Liver (tissue), 9 donors: ENCODE data around the gene C19orf44. TPM values are rescaled to one million over a fixed set of nuclear protein-coding genes. Genes with fewer than 3 reads are reported as not detected.
"Not testable (repeated sequence)": the region's sequence is repeated elsewhere in the genome, so short reads cannot be mapped to it uniquely, and the experiment has no call there.

Source experiments
- DNase-seq: peaks from one replicate; pipeline ENCODE4 v3.0.0-alpha.2; 2017; ENCODE audit warnings: low spot score
- H3K27ac ChIP-seq, 2 donors: one replicate each; pipeline ENCODE4 v1.7.0; 2013; ENCODE audit warnings: inconsistent platforms in 2 of 2, low read length in 2 of 2, control low read depth in 1 of 2, low read depth in 1 of 2, mild to moderate bottlenecking in 1 of 2
- H3K27me3 ChIP-seq, 4 donors: one replicate each; pipeline versions ENCODE4 v1.6.1 to v1.7.0; 2013; ENCODE audit warnings: low read length in 3 of 4, inconsistent platforms in 1 of 4, mild to moderate bottlenecking in 1 of 4, moderate library complexity in 1 of 4; ENCODE audit not compliant: control insufficient read depth in 4 of 4, insufficient read depth in 4 of 4
- H3K36me3 ChIP-seq, 4 donors: one replicate each; pipeline versions ENCODE4 v1.6.1 to v1.7.0; 2013; ENCODE audit warnings: low read length in 3 of 4, mild to moderate bottlenecking in 3 of 4, low read depth in 1 of 4, moderate library complexity in 1 of 4; ENCODE audit not compliant: control insufficient read depth in 4 of 4, insufficient read depth in 3 of 4
- H3K4me1 ChIP-seq, 4 donors: one replicate each; pipeline versions ENCODE4 v1.6.1 to v1.7.0; 2013; ENCODE audit warnings: low read length in 3 of 4, mild to moderate bottlenecking in 3 of 4, moderate library complexity in 1 of 4; ENCODE audit not compliant: control insufficient read depth in 4 of 4, insufficient read depth in 4 of 4
- H3K4me3 ChIP-seq, 3 donors: one replicate each; pipeline versions ENCODE4 v1.6.1 to v1.7.0; 2013; ENCODE audit warnings: low read length in 3 of 3, control low read depth in 1 of 3, low read depth in 1 of 3, mild to moderate bottlenecking in 1 of 3
- H3K9ac ChIP-seq, 2 donors: one replicate each; pipeline ENCODE4 v1.7.0; 2013; ENCODE audit warnings: low read length in 2 of 2, mild to moderate bottlenecking in 2 of 2, moderate library complexity in 2 of 2, control low read depth in 1 of 2, low read depth in 1 of 2
- H3K9me3 ChIP-seq, 4 donors: one replicate each; pipeline versions ENCODE4 v1.6.1 to v1.7.0; 2013; ENCODE audit warnings: low read length in 3 of 4; ENCODE audit not compliant: control insufficient read depth in 4 of 4
- EGR1 ChIP-seq, 2 donors: IDR thresholded peaks; 2 replicates each; pipeline ENCODE4 v1.6.1; 2016 to 2018; ENCODE audit warnings: antibody characterized with exemption in 2 of 2, low read depth in 2 of 2
- FOXA1 ChIP-seq: IDR thresholded peaks from 2 replicates; pipeline ENCODE4 v1.6.1; 2016; ENCODE audit warnings: antibody characterized with exemption
- GABPA ChIP-seq, 2 donors: IDR thresholded peaks in 1 of 2; conservative IDR thresholded peaks in 1 of 2; 2 replicates each; pipeline ENCODE4 v1.6.1; 2016; ENCODE audit warnings: antibody characterized with exemption in 2 of 2, mild to moderate bottlenecking in 1 of 2, moderate library complexity in 1 of 2
- HNF4A ChIP-seq, 2 donors: conservative IDR thresholded peaks; 2 replicates each; pipeline ENCODE4 v1.6.1; 2016; ENCODE audit warnings: antibody characterized with exemption in 2 of 2, mild to moderate bottlenecking in 2 of 2
- HNF4G ChIP-seq: IDR thresholded peaks from 2 replicates; pipeline ENCODE4 v1.6.1; 2016; ENCODE audit warnings: antibody characterized with exemption
- JUND ChIP-seq, 2 donors: IDR thresholded peaks; 2 replicates each; pipeline ENCODE4 v1.6.1; 2016; ENCODE audit warnings: antibody characterized with exemption in 2 of 2
- MAX ChIP-seq: IDR thresholded peaks from 2 replicates; pipeline ENCODE4 v1.6.1; 2016; ENCODE audit warnings: antibody characterized with exemption
- NR2F2 ChIP-seq: IDR thresholded peaks from 2 replicates; pipeline ENCODE4 v1.6.1; 2016; ENCODE audit warnings: antibody characterized with exemption
- RAD21 ChIP-seq, 2 donors: IDR thresholded peaks; 2 replicates each; pipeline ENCODE4 v1.6.1; 2016; ENCODE audit warnings: antibody characterized with exemption in 2 of 2, mild to moderate bottlenecking in 2 of 2
- RXRA ChIP-seq, 2 donors: IDR thresholded peaks; 2 replicates each; pipeline ENCODE4 v1.6.1; 2017 to 2018; ENCODE audit warnings: antibody characterized with exemption in 2 of 2, mild to moderate bottlenecking in 1 of 2
- SP1 ChIP-seq: IDR thresholded peaks from 2 replicates; pipeline ENCODE4 v1.6.1; 2018; ENCODE audit warnings: antibody characterized with exemption, mild to moderate bottlenecking
- TAF1 ChIP-seq: conservative IDR thresholded peaks from 2 replicates; pipeline ENCODE4 v1.6.1; 2016; ENCODE audit warnings: antibody characterized with exemption, mild to moderate bottlenecking
- YY1 ChIP-seq: IDR thresholded peaks from 2 replicates; pipeline ENCODE4 v1.6.1; 2016; ENCODE audit warnings: antibody characterized with exemption, mild to moderate bottlenecking
- ZBTB33 ChIP-seq: IDR thresholded peaks from 2 replicates; pipeline ENCODE4 v1.6.1; 2016; ENCODE audit warnings: antibody characterized with exemption
- WGBS: extraction: QIAGEN DNeasy Blood & Tissue Kit; methylation state at CpG from one replicate; pipeline ENCODE4 v1.1.7; 2013; 5-methylcytosine and 5-hydroxymethylcytosine counted together
- polyA plus RNA-seq, 2 donors: library from polyadenylated mRNA; stranded (reverse) in 1 of 2; unstranded in 1 of 2; fragments of 200-250 nt in 1 of 2; fragments of >200 nt in 1 of 2; fragmentation: Nextera tagmentation in 1 of 2; extraction: Ambion mirVana in 1 of 2; gene quantifications; one replicate each; pipeline versions ENCODE4 v1.2.1 to v1.2.3, GENCODE V29; 2013 to 2015
- total RNA-seq, 2 donors: library from RNA; depleted of rRNA; stranded (reverse); fragments of >200 nt; gene quantifications; one replicate each; pipeline ENCODE4 v1.2.3, GENCODE V29; 2014
- TF ChIP-seq, protein P1 (sequence below): IDR thresholded peaks from 2 replicates; pipeline ENCODE4 v1.6.1; 2016; ENCODE audit warnings: antibody characterized with exemption
- TF ChIP-seq, protein P2 (sequence below): IDR thresholded peaks from 2 replicates; pipeline ENCODE4 v1.6.1; 2016; ENCODE audit warnings: antibody characterized with exemption, mild to moderate bottlenecking
- donor health status: healthy.
- donor health status: healthy.
- donor health status: healthy.
- donor health status: healthy.
- donor health status: healthy.

Gene C19orf44
- total and polyA plus RNA-seq, 4 donors = 0.89 to 3.0 (median 1.3) TPM

GRCh38 chr19:16542045-16542909 is 46.1 kb downstream of the C19orf44 start, which contains the start of gene CHERP:
Gene CHERP (minus strand): TSS chr19:16542437. CDS start chr19:16542378, 59 bp downstream.
- H3K27me3 ChIP-seq = no peaks in the 10 kb centered on the region
- H3K36me3 ChIP-seq = peaks cover 0 to 13% (median 3%) of the 10 kb centered on the region in 4 donors
- H3K4me3 ChIP-seq = peak within 1 kb of the TSS; percentile 91 to 99 (median 99)
- H3K27ac ChIP-seq = peak within 1 kb of the TSS; percentile 91 to 93
- peak within 1 kb of the TSS; percentile 93 to 97 for H3K9ac ChIP-seq
- peaks cover 11 to 47% (median 38%) of the 10 kb centered on the region in 4 donors for H3K4me1 ChIP-seq
- peak; percentile 92 for DNase-seq
- H3K9me3 ChIP-seq = no peaks in the 10 kb centered on the region
- WGBS = under 1% methylated on average over 108 of the region's 108 CpGs
- TF ChIP-seq HNF4A (conservative IDR thresholded peaks at IDR 0.05) (no peak), GABPA (IDR thresholded peaks at IDR 0.05 in 1 of 2, conservative IDR thresholded peaks at IDR 0.05 in 1 of 2) (peak; percentile 84 to 98), ZBTB33 (peak; percentile 98), YY1 (peak; percentile 83), NR2F2 (no peak), RXRA (IDR thresholded peaks at IDR 0.05) (peak in 1 of 2 donors; percentile 14), SP1 (peak; percentile 39), FOXA1 (no peak), HNF4G (no peak), TAF1 (no peak), JUND (IDR thresholded peaks at IDR 0.05) (no peak), RAD21 (IDR thresholded peaks at IDR 0.05) (peak in 1 of 2 donors; percentile 42), MAX (no peak)

- Histone ChIP-seq H3K4me1 (peaks cover 11 to 49% (median 41%) of the 10 kb centered on the region in 4 donors), H3K27me3 (no peaks in the 10 kb centered on the region), H3K9ac (peak overlapping the region; percentile 64 to 97), H3K4me3 (peak overlapping the region; percentile 91 to 99 (median 99)), H3K9me3 (no peaks in the 10 kb centered on the region), H3K27ac (peak overlapping the region; percentile 91 to 93), H3K36me3 (peaks cover 0 to 6% (median 3%) of the 10 kb centered on the region in 4 donors)
- TF ChIP-seq GABPA (IDR thresholded peaks at IDR 0.05 in 1 of 2, conservative IDR thresholded peaks at IDR 0.05 in 1 of 2) (no peak), YY1 (no peak), EGR1 (IDR thresholded peaks at IDR 0.05; ENCODE audit: low read depth in 2 of 2) (no peak), FOXA1 (no peak), ZBTB33 (no peak), RXRA (IDR thresholded peaks at IDR 0.05) (no peak), JUND (IDR thresholded peaks at IDR 0.05) (no peak)
- TF ChIP-seq, protein P1, sequence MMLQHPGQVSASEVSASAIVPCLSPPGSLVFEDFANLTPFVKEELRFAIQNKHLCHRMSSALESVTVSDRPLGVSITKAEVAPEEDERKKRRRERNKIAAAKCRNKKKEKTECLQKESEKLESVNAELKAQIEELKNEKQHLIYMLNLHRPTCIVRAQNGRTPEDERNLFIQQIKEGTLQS = no peak
- TF ChIP-seq, protein P2, sequence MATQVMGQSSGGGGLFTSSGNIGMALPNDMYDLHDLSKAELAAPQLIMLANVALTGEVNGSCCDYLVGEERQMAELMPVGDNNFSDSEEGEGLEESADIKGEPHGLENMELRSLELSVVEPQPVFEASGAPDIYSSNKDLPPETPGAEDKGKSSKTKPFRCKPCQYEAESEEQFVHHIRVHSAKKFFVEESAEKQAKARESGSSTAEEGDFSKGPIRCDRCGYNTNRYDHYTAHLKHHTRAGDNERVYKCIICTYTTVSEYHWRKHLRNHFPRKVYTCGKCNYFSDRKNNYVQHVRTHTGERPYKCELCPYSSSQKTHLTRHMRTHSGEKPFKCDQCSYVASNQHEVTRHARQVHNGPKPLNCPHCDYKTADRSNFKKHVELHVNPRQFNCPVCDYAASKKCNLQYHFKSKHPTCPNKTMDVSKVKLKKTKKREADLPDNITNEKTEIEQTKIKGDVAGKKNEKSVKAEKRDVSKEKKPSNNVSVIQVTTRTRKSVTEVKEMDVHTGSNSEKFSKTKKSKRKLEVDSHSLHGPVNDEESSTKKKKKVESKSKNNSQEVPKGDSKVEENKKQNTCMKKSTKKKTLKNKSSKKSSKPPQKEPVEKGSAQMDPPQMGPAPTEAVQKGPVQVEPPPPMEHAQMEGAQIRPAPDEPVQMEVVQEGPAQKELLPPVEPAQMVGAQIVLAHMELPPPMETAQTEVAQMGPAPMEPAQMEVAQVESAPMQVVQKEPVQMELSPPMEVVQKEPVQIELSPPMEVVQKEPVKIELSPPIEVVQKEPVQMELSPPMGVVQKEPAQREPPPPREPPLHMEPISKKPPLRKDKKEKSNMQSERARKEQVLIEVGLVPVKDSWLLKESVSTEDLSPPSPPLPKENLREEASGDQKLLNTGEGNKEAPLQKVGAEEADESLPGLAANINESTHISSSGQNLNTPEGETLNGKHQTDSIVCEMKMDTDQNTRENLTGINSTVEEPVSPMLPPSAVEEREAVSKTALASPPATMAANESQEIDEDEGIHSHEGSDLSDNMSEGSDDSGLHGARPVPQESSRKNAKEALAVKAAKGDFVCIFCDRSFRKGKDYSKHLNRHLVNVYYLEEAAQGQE = no peak
- WGBS = 5% methylated on average over 15 of the region's 15 CpGs
- no peak for DNase-seq
These were observed 46.8 kb downstream of the C19orf44 start for GRCh38 chr19:16542910-16543472.

- 88% methylated on average over 6 of the region's 6 CpGs for WGBS
- H3K36me3 ChIP-seq, H3K27me3 ChIP-seq, H3K9ac ChIP-seq, DNase-seq, H3K4me3 ChIP-seq, H3K27ac ChIP-seq, H3K9me3 ChIP-seq: not testable (repeated sequence)
- peaks cover 11 to 52% (median 43%) of the 10 kb centered on the region in 4 donors for H3K4me1 ChIP-seq
These were observed 47.5 kb downstream of the C19orf44 start for GRCh38 chr19:16543734-16544133.
